ENCODE results near the gene LAMC2. TPM values are rescaled to one million over a fixed set of nuclear protein-coding genes. Genes with fewer than 3 reads are reported as not detected.
"Not testable (repeated sequence)": the region's sequence is repeated elsewhere in the genome, so short reads cannot be mapped to it uniquely, and the experiment has no call there.

The LAMC2 gene
- total RNA-seq, 1 donor from 2014 or later = 13.8 TPM

GRCh38 chr1:183239220-183239742 lies 53.2 kb downstream of the LAMC2 start:
- TF ChIP-seq CTCF (IDR thresholded peaks at IDR 0.05) = no peak
- Mint-ChIP-seq H3K27me3 (ENCODE audit: low read depth) (no peaks in the 10 kb centered on the region), H3K4me3 (ENCODE audit: unreplicated experiment) (no peak overlapping the region), H3K36me3 (ENCODE audit: low read depth) (peaks cover 3% of the 10 kb centered on the region), H3K4me1 (ENCODE audit: low read depth) (peaks cover 59% of the 10 kb centered on the region), H3K9me3 (ENCODE audit: low read depth) (peaks cover 3% of the 10 kb centered on the region), H3K27ac (ENCODE audit: unreplicated experiment) (no peak overlapping the region)
- no peak for DNase-seq (ENCODE audit: low spot score)

- H3K27ac Mint-ChIP-seq (ENCODE audit: unreplicated experiment) = no peak overlapping the region
- peaks cover 3% of the 10 kb centered on the region for H3K36me3 Mint-ChIP-seq (ENCODE audit: low read depth)
- no peak overlapping the region for H3K4me3 Mint-ChIP-seq (ENCODE audit: unreplicated experiment)
- H3K4me1 Mint-ChIP-seq (ENCODE audit: low read depth) = peaks cover 59% of the 10 kb centered on the region
- no peak for TF ChIP-seq CTCF (IDR thresholded peaks at IDR 0.05)
- H3K9me3 Mint-ChIP-seq (ENCODE audit: low read depth) = peaks cover 3% of the 10 kb centered on the region
- H3K27me3 Mint-ChIP-seq (ENCODE audit: low read depth) = no peaks in the 10 kb centered on the region
- no peak for DNase-seq (ENCODE audit: low spot score)
Measured at GRCh38 chr1:183239793-183240525, 53.9 kb downstream of the LAMC2 start.

GRCh38 chr1:183240526-183240825 lies 54.4 kb downstream of the LAMC2 start:
- no peak for TF ChIP-seq CTCF (IDR thresholded peaks at IDR 0.05)
- H3K9me3 Mint-ChIP-seq (ENCODE audit: low read depth) = peaks cover 3% of the 10 kb centered on the region
- H3K27ac Mint-ChIP-seq (ENCODE audit: unreplicated experiment) = no peak overlapping the region
- H3K36me3 Mint-ChIP-seq (ENCODE audit: low read depth) = peaks cover 3% of the 10 kb centered on the region
- peaks cover 58% of the 10 kb centered on the region for H3K4me1 Mint-ChIP-seq (ENCODE audit: low read depth)
- DNase-seq (ENCODE audit: low spot score) = no peak
- no peak overlapping the region for H3K4me3 Mint-ChIP-seq (ENCODE audit: unreplicated experiment)
- no peaks in the 10 kb centered on the region for H3K27me3 Mint-ChIP-seq (ENCODE audit: low read depth)

- H3K36me3 Mint-ChIP-seq (ENCODE audit: low read depth); H3K9me3 Mint-ChIP-seq (ENCODE audit: low read depth); H3K4me3 Mint-ChIP-seq (ENCODE audit: unreplicated experiment); DNase-seq (ENCODE audit: low spot score); H3K27me3 Mint-ChIP-seq (ENCODE audit: low read depth): not testable (repeated sequence)
- H3K4me1 Mint-ChIP-seq (ENCODE audit: low read depth) = peaks cover 56% of the 10 kb centered on the region
- H3K27ac Mint-ChIP-seq (ENCODE audit: unreplicated experiment) = peak overlapping the region; percentile 63
Measured at GRCh38 chr1:183240853-183241252, 54.8 kb downstream of the LAMC2 start.

GRCh38 chr1:183241471-183241870 lies 55.4 kb downstream of the LAMC2 start:
- no peak for DNase-seq (ENCODE audit: low spot score)
- H3K27ac Mint-ChIP-seq (ENCODE audit: unreplicated experiment) = peak overlapping the region; percentile 63
- H3K36me3 Mint-ChIP-seq (ENCODE audit: low read depth) = peaks cover 3% of the 10 kb centered on the region
- peaks cover 56% of the 10 kb centered on the region for H3K4me1 Mint-ChIP-seq (ENCODE audit: low read depth)
- no peaks in the 10 kb centered on the region for H3K27me3 Mint-ChIP-seq (ENCODE audit: low read depth)
- no peak for TF ChIP-seq CTCF (IDR thresholded peaks at IDR 0.05)
- peaks cover 3% of the 10 kb centered on the region for H3K9me3 Mint-ChIP-seq (ENCODE audit: low read depth)
- no peak overlapping the region for H3K4me3 Mint-ChIP-seq (ENCODE audit: unreplicated experiment)

- H3K27ac Mint-ChIP-seq (ENCODE audit: unreplicated experiment) = no peak overlapping the region
- no peak for TF ChIP-seq CTCF (IDR thresholded peaks at IDR 0.05)
- no peak overlapping the region for H3K4me3 Mint-ChIP-seq (ENCODE audit: unreplicated experiment)
- peaks cover 3% of the 10 kb centered on the region for H3K36me3 Mint-ChIP-seq (ENCODE audit: low read depth)
- no peaks in the 10 kb centered on the region for H3K27me3 Mint-ChIP-seq (ENCODE audit: low read depth)
- H3K9me3 Mint-ChIP-seq (ENCODE audit: low read depth) = peaks cover 3% of the 10 kb centered on the region
- H3K4me1 Mint-ChIP-seq (ENCODE audit: low read depth) = peaks cover 58% of the 10 kb centered on the region
- DNase-seq (ENCODE audit: low spot score) = no peak
Measured at GRCh38 chr1:183242556-183242955, 56.5 kb downstream of the LAMC2 start.
